Measurements from ENCODE around the gene PARVG.
"Not testable (repeated sequence)": the region's sequence is repeated elsewhere in the genome, so short reads cannot be mapped to it uniquely, and the experiment has no call there.

Gene PARVG

DNA sequence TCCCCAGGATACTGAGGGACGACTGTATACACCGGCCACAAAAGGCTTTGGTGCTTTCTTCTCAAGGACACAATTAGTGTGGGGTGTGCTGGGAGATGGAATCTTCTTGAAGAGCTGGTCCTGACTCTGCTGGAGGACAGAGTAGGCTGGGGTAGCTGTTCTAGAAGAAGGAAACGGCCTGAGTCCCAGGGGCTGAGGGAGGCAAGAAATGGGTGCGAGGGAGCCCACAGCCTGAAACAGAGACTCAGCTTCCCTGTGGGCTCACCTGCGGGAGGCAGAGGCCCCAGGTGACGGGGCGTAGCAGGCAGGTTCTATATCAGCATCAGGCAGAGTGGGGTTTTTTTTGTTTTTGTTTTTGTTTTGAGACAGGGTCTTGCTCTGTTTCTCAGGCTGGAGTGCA, 36.6 kb downstream of the PARVG start:
- DNase-seq, result no peak

DNA sequence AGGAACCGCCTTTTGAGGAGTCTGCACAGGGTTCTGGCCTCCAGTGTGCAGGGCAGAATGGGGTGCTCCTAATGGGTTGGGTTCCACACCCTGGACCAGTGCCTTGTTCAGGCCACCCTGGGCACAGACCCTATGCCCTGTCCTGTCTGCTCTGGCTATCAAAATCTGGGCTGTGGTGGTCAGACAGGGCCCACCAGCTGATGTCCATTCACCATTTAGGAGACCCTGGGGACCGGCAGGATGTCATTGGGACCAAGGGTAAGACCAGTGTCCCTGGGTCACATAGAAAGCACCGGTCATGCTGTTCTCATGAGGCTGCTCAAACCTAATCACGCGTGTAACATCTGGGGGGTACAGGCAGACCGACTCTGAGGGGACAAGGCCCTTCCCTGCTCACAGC, 37.3 kb downstream of the PARVG start:
- DNase-seq, result no peak

DNA sequence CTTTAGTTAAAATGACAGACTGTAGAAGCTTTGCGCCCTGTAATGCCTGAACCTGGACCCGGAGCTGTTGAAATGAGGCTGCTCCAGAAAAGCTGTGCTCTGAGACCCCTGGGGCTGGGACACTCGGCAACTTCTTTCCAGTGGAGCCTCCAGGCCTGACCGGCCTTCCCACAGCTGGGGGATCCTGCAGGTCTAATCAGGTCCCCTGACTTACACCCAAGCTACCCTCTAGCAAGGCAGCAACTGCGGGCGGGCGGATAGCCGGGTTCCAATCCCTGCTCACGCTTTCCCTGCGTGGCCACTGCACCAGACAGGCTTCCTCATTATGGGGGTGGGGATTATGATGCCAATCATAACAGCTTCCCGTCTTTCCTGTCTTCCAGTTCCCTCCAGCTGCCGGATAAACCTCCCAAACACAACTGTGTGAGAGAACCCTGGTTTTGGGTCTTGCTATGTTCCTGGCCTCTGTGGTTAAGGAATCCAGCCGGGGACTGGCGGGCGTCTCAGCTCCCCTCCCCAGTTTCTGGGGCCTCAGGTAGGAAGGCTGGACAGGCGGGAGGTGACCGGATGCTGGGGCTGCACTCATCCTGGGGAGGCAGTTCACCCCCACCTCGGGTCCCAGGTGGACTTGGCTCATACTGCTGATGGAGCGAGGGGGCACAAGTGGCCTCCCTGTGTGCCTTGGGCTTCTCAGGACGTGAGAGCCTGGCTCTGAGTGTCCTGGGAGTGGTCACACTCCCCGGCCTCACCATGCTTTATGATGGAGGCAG, 38.6 kb downstream of the PARVG start:
- no peak for DNase-seq

DNA sequence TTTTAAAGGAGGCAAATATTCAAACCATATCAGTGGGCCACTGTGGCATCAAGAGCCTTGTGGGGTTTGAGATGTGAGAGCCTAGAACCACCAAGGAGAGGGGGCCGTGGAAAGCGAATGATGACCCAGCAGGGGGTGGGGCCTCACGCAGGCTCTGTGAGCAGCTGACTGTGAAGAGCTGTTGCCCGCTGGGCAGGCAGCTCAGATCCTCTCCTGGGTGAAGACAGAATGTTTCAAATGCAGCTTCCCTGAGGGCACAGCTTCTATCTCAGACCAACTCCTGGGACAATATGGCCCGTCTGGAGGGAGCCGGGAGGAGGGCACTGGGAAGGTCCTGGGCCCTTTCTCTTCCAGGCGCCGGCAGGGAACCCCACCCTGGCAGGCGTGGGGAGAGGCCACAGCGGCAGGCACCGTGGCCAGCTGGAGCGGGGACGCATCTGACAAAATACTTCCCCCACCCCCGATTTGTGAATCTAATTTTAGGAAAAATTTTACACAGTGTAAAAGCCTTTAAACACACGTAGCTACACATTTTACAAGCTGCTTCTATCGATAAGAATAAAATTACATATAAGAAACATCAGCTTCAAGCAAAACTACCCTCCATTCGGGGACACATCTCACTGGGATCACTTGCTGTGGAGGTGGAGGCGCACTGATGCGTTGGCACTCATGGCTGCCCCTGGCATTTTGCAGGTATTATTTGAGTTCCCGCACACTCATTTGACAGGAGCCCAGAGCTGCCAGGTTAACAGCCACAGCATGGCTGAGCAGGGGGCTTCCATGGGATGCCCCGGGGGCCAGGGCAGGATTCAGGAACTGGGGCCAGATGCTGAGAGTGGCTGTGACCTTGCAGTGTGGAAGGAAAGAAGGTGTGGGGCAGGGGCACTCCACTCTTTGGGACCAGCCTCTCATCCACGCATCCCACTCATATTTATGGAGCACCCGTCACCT, 40.3 kb downstream of the PARVG start:
- DNase-seq, result no peak

DNA sequence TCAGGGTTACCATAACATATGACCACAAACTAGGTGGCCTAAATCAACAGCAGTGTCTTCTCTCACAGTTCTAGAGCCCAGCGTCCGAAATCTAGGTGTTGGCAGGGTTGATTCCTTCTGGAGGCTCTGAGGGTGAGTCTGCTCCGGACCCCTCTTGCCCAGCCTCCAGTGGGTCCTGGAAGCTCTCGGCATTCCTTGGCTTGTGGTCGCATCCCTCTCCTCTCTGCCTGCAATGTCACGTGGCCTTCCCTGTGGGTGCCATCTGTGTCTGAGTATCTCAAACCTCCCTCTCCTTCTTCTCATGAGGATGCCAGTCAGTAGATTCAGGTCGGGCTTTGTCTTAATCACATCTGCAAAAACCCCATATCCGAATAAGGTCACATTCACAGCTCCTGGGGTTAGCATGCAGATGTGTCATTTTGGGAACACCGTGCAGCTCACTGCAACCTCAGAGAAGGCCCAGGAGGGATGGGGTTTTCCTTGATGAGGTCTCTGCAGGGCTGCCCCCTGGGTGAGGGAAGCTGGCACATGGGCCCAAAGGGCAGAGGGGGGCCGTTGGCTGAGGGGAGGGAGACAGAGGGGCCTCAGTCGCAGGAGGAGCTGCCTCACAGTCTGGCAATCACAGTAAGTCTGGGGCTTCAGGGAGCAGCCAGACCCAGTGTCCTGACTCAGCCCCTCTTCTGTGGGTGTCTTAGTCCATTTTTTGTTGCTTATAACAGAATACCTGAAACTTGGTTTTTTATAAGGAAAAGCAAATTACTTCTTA, 41.2 kb downstream of the PARVG start:
- DNase-seq, result no peak

DNA sequence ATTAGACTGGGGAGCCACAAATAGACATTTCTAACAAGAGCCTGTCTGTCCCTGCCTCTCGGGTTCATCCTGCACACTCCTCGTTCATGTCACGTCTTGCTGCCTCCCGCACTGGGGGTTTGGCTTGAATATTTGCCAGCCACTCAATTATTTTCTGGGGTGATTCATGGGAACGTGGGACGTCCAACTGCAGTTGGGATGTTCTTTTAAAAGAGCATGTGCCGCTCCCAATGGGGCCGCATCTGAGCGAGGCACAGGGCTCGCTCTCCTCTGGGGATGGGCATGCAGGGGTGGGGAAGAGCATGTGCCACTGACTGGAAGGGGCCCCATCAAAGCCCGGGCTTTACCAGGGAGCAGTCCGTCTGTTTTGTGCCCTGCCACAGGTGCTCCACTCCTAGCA, 43.4 kb downstream of the PARVG start:
- DNase-seq, result no peak

DNA sequence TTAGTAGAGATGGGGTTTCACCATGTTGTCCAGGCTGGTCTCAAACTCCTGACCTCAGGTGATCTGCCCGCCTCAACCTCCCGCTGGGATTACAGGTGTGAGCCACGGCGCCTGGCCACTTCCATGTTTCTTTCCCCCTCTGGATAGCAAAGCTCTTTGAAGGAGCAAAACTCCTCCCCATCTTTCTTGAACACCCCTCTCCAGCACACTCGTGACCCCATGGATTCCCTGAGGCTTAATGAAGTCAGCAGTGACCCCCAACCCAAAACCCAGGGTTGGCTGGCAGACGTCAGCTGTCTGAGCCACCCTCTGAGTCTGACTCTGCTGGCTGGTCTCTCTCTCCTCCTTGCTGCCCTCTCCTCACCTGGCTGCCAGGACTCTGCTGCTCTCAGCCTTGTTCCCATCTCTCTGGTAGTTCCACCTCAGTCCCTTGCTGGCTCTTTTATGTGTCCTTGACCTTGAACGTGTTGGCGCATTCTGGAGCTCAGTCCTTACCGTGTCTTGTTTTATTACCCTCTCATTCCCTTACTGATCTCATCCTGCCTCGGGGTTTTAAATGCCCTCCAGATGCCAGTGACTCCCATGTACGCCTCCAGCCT, 44.5 kb downstream of the PARVG start:
- DNase-seq, result no peak

DNA sequence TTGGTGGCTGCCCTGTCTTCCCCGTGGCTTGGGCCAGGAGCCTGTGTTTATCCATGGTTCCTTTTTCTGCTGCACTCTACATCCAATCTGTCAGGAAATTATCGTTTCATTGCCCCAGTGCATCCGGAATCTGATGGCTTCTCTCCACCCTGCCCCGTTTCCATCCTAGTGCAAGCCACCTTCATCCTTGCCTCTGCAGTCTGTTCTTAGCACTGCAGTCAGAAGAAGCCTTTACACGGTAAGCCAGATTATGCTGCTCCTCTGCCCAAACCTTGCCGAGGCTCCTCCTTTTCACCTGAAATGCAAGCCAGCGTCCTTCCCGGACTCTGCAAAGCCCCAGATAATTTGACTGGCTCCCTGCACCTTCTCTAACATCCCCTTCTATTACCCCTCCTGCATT, 45.1 kb downstream of the PARVG start:
- no peak for DNase-seq

DNA sequence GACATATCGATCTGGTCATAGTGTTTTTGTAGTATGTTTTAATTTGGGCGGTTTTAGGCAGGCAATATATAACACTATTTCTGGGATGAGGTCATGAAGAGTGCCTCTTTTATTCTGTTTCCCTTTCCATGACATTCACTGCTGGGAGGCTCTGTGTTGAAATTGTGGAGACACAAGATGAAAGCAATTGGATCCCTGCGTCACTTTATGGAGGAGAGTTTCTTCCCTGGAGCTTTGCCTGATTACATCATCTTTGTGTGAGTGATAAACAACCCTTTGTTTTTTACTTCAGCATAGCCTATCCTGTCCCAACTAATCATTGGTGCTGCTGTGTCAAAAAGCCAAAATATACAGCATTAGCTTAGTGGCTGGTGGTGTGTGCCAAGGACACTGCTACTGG, 48.6 kb downstream of the PARVG start:
- no peak for DNase-seq

DNA sequence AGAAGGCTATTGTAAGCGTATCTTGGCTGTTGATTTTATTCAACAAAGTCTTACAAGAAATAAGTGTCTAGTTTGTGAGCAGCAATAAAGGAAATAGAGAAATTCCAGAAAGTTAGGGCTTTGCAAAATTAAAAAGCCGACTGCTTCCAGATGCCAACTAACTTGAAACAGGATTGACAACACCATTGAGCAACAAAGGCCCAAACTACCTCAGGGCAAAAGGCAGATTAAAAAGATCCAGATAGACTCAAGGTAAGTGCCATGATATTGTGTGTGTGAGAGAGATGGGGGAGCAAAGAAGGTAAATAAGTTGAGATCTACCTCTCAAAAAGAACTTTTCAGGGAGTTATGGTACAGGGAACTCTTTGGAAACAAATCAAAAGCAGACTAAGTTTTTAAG, 49.1 kb downstream of the PARVG start:
- no peak for DNase-seq

DNA sequence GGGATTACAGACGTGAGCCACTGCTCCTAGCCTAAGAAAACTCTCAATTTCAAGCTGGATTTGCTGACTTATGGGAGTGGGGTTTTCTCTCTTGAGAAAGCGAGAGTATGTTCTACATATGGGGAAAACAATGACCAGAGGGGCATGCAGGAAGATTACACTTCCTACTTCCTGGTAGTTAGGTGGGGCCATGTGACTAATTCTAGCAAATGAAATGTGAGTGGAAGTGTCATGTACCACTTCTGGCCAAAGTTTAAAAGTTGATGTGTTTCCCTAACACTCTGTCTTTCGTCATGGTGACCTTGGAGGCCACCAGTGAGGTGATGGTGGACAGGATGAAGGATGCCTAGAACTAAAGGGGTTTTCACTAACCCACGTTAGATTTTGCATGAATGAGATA, 50.5 kb downstream of the PARVG start:
- no peak for DNase-seq

DNA sequence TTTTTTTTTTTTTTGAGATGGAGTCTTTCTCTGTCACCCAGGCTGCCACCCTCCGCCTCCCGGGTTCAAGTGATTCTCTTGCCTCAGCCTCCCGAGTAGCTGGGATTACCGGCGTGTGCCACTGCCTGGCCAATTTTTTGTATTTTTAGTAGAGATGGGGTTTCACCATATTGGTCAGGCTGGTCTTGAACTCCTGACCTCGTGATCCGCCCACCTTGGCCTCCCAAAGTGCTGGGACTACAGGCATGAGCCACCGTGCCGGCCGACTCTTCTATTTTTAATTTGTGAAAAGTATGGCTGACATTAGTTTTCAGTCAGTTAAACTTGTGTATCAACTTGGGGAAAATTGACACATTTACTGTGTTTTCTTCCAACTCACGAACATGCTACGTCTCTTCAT, 53.6 kb downstream of the PARVG start:
- DNase-seq, result not testable (repeated sequence)

DNA sequence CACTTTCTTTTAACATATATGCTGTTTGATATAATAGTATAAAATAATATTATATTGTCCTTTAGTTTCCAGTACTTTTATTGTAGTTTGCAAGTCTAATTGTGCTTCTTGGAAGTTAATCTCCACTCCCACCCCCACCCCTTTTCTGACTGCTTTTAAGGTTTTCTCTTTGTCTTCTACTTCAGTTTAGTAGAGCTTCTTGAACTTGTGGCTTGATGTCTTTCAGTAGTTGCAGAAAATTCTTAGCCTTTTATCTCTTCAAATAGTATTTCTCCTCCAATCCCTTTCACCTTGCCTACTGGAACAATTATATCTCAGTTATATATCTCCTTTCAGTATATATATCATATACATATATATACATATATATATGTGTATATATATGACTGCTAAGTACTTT, 56.6 kb downstream of the PARVG start:
- no peak for DNase-seq

DNA sequence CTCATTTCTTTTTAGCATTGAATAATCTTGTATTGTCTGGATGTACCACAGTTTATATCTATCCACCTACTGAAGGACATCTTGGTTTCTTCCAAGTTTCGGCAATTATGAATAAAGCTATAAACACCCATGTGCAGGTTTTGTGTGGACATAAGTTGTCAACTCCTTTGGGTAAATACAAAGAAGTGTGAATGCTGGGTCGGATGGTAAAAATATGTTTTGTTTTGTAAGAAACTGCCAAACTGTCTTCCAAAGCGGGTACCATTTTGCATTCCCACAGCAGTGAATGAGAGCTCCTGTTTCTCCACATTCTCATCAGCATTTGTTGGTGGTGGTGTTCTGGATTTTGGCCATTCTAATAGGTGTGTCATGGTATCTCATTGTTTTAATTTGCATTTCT, 60.4 kb downstream of the PARVG start:
- DNase-seq, result not testable (repeated sequence)

DNA sequence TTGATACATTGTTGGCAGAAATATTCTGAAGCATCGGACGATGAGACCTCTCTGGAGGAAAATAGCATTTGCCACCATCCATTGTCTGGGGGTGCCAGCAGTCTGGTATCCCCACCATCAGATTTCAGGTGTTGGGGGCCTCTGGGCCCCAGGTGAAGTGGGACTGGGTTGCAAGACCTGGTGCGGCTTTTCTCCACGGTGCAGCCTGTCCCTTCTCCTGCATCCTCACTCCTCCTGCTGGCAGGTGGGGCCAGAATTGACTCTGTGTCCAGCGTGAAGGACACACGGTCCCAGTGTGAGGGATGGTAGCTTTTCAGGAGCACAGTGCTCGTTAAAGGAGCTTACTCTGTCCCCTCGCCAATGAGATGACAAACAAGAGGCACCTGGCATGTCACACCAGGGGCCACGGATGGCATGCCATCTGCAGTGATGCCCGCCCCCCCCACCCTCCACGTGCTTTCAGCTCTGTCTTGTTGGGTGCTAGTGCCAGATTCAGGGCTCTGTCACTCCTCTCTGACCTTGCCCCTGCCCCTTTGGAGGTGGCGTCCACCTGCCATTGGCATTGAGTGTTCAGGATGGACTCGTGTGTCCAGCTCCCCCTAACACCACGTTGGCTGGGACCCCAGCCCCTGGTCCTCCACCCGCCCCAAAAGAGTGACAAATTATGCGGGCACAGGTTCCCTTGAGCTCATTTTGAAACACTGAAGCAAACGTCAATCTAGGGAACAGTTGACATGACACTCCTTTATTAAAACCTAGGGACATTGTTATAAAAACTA, 62.4 kb downstream of the PARVG start:
- no peak for DNase-seq

DNA sequence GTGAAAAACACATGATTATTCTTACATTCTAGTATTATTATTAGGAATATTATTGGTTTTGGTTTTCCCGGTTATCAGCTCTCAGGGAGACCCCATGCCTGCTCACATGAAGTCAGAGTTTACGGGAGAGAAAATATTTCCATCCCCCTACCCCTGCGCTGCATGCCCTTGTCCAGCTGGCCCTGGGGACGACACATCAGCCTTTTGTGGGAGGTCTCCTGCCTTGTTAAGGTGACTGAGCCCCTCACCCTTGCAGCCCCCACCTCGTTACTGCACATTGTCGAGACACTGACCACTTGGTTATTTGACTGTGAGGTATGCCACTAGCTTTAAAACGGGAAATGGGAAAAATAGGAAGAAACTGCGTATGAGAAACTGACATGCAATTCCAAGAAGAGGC, 63.0 kb downstream of the PARVG start:
- DNase-seq, result no peak

DNA sequence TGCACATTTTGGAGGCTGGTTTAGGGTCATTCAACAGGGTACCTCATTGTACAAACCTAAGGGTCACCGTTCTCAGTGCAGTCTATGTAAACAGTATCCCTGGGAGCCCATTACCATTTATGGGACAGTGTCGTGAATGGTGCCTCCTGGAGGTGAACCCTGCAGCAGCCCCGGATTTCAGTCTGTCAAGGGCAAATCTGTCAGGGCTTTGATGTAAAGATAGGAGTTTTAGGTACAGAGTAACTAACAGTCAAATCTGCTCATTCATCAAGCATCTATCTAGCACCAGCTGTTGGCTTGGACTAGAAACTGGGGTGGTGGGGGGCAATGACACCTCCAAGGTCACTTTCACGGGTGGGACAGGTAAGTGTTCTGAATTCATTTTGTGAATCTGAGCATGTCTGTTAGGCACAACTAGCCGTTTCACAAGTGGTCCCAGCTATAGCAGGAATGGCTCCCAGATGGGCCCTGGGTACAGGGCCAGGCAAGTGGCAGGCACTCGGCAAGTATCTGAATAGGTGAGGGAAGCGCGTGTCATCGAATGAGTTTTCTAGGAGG, 63.6 kb downstream of the PARVG start:
- DNase-seq, result no peak

DNA sequence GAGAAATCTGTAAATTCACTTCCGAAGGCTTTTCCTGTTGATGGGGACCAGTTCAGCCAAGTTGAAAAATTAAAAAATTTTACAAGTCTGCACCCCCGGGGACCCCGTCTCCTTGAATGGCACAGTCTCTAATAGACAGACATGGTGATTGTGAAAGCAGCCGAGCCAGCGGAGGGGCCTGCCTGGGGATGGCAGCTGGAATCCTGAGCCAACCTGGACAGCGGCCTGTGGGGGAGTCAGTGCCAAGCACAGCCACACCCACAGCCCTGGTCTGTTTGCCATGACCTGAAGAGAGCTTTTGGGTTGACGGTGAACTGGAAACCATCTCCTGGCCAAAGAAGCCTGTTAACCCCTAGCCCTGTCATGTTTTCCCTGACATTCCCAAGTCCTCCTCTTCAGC, 64.7 kb downstream of the PARVG start:
- DNase-seq, result no peak

DNA sequence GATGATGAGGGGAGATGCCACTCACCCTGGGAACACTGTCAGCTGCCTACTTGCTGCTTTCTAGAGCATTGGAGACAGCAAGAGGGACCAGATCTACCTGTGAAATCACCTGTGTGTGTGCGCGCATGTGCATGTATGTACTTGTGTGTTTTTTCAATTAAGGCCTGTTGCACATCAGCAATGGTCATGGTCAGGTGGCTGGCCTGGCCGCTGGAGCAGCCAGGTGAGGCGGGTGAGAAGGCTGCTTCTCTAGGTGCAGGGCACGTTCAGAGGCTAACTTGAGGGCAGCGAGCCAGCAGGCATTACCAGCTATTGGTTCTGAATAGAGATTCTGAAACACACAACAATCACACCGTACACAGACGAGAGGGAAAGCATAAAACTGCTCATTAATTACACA, 65.1 kb downstream of the PARVG start:
- no peak for DNase-seq

DNA sequence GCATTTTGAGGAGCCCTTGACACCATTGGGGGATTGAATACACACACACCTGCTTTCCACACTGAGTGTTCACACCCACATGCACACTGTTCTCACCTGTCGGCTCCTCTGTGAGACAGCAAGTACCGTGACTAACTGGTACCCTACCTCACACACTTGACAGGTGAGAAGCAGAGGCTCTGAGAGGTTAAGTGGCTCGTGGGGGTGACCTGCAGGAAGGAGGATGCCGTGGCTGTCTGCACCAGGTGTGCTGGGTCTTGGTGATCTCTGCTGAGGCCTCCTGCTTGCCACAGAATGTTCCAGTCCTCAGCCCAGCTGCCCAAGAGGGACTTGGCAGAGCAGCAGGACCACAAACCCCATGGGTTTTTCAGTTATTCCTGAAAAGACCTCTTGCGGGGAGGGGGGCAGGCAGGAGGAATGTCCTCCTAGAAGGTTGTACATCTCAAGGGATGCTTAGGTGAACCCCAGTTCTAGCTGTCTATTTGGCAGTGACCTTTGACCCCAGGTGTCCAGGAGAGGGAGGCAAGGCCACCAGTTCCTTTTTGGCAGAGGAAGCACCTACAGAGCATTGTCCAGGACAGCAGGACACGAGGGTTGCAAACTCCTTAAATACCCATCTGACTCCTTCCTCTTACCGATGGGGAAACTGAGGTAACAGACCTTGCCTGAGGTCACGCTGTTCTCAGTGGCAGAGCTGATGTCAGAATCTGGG, 66.0 kb downstream of the PARVG start:
- no peak for DNase-seq

DNA sequence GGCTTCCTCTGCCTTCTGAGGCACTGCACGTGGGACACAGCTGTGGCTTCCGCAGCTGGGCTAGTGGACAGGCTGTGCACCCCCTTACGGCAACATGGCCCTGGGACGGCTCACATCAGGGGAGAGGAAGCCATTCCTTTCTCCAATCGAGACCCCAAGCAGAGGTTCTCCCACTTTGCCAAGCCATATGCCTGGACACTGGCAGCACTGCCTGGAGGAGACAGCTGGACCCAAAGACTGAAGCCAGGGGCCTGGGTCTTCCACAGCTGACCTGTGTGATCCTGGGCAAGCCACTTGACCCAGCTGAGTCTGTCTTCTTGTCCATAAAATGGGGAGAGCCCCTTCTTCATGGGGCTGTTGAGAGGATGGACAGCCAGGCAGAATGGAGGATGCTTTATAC, 66.6 kb downstream of the PARVG start:
- no peak for DNase-seq
